GM12878 (cell line): ENCODE measurements around the gene REPIN1. TPM values are rescaled to one million over a fixed set of nuclear protein-coding genes. Genes with fewer than 3 reads are reported as not detected.

ENCODE experiments used
- CHD2 ChIP-seq: IDR thresholded peaks from 2 replicates; pipeline ENCODE4 v1.6.1; 2011; ENCODE audit warnings: low read depth, low read length, improper control_type of control experiment, borderline replicate concordance
- CREM ChIP-seq: IDR thresholded peaks from 2 replicates; pipeline ENCODE4 v1.6.1; 2014; ENCODE audit warnings: antibody characterized with exemption, low read depth
- DPF2 ChIP-seq: fragments of 450-650 bp; IDR thresholded peaks from 2 replicates; pipeline ENCODE4 v1.6.1; 2017; ENCODE audit warnings: mild to moderate bottlenecking
- GABPA ChIP-seq: IDR thresholded peaks from 2 replicates; pipeline ENCODE4 v1.6.1; 2014; ENCODE audit warnings: antibody characterized with exemption, low read depth, mild to moderate bottlenecking, inconsistent platforms
- POU2F2 ChIP-seq: IDR thresholded peaks from 3 replicates; pipeline ENCODE4 v1.6.1; 2011; ENCODE audit warnings: low read depth, mild to moderate bottlenecking, low read length, borderline replicate concordance
- TCF12 ChIP-seq: IDR thresholded peaks from 2 replicates; pipeline ENCODE4 v1.6.1; 2011; ENCODE audit warnings: low read depth, mild to moderate bottlenecking, low read length
- ZSCAN29 ChIP-seq: fragments of 450-650 bp; IDR thresholded peaks from 2 replicates; pipeline ENCODE4 v1.6.1; 2017; ENCODE audit warnings: mild to moderate bottlenecking, moderate library complexity
- polyA plus RNA-seq, 11 experiments: library from polyadenylated mRNA; depleted of rRNA in 4 of 11; unstranded in 6 of 11; stranded (reverse) in 5 of 11; fragments of >200 nt; fragmentation: Nextera tagmentation in 4 of 11; fragmentation: Illumina TruSeq in 1 of 11; extraction: Ambion mirVana in 4 of 11; extraction: Trizol in 1 of 11; gene quantifications; 1 replicate in 1 of 11; 2 replicates in 10 of 11; pipeline versions ENCODE4 v1.2.1 to v1.2.3, GENCODE V29; 2011 to 2016; ENCODE audit warnings: inconsistent platforms in 2 of 11, missing spikeins in 2 of 11, low read depth in 1 of 11
- total RNA-seq, 4 experiments: library from RNA; depleted of rRNA in 3 of 4; stranded (reverse); fragments of >200 nt in 3 of 4; fragmentation: Illumina TruSeq in 1 of 4; extraction: Trizol in 1 of 4; gene quantifications; 2 replicates each; pipeline versions ENCODE4 v1.2.1 to v1.2.3, GENCODE V29; 2013 to 2021
- TF ChIP-seq, protein P1 (sequence below): fragments of 450-650 bp; IDR thresholded peaks from 2 replicates; pipeline ENCODE4 v1.6.1; 2016; ENCODE audit warnings: mild to moderate bottlenecking, moderate library complexity, borderline replicate concordance
- TF ChIP-seq, protein P2 (sequence below): IDR thresholded peaks from 2 replicates; pipeline ENCODE4 v1.6.1; 2012; ENCODE audit warnings: low read length, inconsistent platforms
- TF ChIP-seq, protein P3 (sequence below): fragments of 450-650 bp; IDR thresholded peaks from 2 replicates; pipeline ENCODE4 v1.6.1; 2016; ENCODE audit warnings: mild to moderate bottlenecking
- TF ChIP-seq, protein P4 (sequence below): fragments of 450-650 bp; IDR thresholded peaks from 2 replicates; pipeline ENCODE4 v1.6.1; 2017; ENCODE audit warnings: borderline replicate concordance
- TF ChIP-seq, protein P5 (sequence below): IDR thresholded peaks from 2 replicates; pipeline ENCODE4 v1.6.1; 2012; ENCODE audit warnings: improper control_type of control experiment, low read depth, low read length; ENCODE audit not compliant: insufficient replicate concordance
- TF ChIP-seq, protein P6 (sequence below): IDR thresholded peaks from 2 replicates; pipeline ENCODE4 v1.6.1; 2012; ENCODE audit warnings: low read depth, low read length, improper control_type of control experiment

Gene REPIN1
- total and polyA plus RNA-seq, 10 of the 15 experiments (the other 5 are each of a cell fraction or from before 2014, with no cell fraction given) = 5.1 to 172 (median 76.9) TPM

DNA sequence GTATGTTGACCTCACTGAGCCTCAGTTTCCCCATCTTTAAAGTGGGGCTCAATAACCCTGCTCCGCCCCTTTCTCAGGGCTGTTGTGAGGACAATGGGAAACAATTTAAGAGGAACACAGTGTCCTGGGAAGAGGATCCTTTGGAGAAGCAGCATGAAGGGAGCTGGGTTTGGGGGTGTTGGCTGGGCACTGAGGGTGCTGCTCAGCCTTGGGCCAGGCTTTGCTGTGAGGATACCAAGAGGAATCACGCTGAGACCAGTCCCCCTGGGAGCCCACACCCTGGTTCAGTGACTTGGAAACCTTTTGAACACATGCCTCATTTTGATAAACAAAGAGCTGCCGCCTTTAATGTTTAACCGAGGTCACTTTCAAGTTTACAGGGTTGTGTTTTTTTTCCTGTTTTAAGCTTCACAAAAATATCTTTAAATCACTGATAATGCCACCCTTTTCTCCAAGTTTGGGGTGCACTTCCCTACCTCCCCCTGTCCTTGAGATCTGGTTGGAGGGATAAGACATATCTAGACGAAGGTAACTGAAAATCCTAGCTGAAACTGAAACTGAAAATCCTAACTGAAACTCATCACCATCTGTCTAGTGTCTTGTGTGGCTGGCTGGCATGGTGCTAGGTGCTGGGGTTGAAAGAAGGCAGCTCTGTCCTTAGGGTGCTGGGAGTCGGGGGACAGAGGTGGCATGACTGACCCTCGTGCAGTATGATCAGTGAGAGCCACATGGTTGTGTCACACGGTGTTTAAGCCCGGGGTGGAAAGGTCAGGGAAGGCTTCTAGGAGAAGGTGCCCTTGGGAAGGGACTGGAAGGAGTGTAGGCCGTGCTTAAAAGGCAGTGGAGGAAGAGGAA, 38.2 kb downstream of the REPIN1 start (continued):
- TF ChIP-seq, protein P1, sequence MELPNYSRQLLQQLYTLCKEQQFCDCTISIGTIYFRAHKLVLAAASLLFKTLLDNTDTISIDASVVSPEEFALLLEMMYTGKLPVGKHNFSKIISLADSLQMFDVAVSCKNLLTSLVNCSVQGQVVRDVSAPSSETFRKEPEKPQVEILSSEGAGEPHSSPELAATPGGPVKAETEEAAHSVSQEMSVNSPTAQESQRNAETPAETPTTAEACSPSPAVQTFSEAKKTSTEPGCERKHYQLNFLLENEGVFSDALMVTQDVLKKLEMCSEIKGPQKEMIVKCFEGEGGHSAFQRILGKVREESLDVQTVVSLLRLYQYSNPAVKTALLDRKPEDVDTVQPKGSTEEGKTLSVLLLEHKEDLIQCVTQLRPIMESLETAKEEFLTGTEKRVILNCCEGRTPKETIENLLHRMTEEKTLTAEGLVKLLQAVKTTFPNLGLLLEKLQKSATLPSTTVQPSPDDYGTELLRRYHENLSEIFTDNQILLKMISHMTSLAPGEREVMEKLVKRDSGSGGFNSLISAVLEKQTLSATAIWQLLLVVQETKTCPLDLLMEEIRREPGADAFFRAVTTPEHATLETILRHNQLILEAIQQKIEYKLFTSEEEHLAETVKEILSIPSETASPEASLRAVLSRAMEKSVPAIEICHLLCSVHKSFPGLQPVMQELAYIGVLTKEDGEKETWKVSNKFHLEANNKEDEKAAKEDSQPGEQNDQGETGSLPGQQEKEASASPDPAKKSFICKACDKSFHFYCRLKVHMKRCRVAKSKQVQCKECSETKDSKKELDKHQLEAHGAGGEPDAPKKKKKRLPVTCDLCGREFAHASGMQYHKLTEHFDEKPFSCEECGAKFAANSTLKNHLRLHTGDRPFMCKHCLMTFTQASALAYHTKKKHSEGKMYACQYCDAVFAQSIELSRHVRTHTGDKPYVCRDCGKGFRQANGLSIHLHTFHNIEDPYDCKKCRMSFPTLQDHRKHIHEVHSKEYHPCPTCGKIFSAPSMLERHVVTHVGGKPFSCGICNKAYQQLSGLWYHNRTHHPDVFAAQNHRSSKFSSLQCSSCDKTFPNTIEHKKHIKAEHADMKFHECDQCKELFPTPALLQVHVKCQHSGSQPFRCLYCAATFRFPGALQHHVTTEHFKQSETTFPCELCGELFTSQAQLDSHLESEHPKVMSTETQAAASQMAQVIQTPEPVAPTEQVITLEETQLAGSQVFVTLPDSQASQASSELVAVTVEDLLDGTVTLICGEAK = no peak
- TF ChIP-seq, protein P2, sequence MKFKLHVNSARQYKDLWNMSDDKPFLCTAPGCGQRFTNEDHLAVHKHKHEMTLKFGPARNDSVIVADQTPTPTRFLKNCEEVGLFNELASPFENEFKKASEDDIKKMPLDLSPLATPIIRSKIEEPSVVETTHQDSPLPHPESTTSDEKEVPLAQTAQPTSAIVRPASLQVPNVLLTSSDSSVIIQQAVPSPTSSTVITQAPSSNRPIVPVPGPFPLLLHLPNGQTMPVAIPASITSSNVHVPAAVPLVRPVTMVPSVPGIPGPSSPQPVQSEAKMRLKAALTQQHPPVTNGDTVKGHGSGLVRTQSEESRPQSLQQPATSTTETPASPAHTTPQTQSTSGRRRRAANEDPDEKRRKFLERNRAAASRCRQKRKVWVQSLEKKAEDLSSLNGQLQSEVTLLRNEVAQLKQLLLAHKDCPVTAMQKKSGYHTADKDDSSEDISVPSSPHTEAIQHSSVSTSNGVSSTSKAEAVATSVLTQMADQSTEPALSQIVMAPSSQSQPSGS = no peak
- TF ChIP-seq, protein P3, sequence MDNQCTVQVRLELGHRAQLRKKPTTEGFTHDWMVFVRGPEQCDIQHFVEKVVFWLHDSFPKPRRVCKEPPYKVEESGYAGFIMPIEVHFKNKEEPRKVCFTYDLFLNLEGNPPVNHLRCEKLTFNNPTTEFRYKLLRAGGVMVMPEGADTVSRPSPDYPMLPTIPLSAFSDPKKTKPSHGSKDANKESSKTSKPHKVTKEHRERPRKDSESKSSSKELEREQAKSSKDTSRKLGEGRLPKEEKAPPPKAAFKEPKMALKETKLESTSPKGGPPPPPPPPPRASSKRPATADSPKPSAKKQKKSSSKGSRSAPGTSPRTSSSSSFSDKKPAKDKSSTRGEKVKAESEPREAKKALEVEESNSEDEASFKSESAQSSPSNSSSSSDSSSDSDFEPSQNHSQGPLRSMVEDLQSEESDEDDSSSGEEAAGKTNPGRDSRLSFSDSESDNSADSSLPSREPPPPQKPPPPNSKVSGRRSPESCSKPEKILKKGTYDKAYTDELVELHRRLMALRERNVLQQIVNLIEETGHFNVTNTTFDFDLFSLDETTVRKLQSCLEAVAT = peak; percentile 59
- TF ChIP-seq ZSCAN29 (no peak), CHD2 (no peak), GABPA (no peak), TCF12 (peak; percentile 83), POU2F2 (no peak), DPF2 (peak; percentile 74), CREM (no peak; the same call in 1 of the 2 replicates)
- TF ChIP-seq, protein P4, sequence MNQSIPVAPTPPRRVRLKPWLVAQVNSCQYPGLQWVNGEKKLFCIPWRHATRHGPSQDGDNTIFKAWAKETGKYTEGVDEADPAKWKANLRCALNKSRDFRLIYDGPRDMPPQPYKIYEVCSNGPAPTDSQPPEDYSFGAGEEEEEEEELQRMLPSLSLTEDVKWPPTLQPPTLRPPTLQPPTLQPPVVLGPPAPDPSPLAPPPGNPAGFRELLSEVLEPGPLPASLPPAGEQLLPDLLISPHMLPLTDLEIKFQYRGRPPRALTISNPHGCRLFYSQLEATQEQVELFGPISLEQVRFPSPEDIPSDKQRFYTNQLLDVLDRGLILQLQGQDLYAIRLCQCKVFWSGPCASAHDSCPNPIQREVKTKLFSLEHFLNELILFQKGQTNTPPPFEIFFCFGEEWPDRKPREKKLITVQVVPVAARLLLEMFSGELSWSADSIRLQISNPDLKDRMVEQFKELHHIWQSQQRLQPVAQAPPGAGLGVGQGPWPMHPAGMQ = no peak
- TF ChIP-seq, protein P5, sequence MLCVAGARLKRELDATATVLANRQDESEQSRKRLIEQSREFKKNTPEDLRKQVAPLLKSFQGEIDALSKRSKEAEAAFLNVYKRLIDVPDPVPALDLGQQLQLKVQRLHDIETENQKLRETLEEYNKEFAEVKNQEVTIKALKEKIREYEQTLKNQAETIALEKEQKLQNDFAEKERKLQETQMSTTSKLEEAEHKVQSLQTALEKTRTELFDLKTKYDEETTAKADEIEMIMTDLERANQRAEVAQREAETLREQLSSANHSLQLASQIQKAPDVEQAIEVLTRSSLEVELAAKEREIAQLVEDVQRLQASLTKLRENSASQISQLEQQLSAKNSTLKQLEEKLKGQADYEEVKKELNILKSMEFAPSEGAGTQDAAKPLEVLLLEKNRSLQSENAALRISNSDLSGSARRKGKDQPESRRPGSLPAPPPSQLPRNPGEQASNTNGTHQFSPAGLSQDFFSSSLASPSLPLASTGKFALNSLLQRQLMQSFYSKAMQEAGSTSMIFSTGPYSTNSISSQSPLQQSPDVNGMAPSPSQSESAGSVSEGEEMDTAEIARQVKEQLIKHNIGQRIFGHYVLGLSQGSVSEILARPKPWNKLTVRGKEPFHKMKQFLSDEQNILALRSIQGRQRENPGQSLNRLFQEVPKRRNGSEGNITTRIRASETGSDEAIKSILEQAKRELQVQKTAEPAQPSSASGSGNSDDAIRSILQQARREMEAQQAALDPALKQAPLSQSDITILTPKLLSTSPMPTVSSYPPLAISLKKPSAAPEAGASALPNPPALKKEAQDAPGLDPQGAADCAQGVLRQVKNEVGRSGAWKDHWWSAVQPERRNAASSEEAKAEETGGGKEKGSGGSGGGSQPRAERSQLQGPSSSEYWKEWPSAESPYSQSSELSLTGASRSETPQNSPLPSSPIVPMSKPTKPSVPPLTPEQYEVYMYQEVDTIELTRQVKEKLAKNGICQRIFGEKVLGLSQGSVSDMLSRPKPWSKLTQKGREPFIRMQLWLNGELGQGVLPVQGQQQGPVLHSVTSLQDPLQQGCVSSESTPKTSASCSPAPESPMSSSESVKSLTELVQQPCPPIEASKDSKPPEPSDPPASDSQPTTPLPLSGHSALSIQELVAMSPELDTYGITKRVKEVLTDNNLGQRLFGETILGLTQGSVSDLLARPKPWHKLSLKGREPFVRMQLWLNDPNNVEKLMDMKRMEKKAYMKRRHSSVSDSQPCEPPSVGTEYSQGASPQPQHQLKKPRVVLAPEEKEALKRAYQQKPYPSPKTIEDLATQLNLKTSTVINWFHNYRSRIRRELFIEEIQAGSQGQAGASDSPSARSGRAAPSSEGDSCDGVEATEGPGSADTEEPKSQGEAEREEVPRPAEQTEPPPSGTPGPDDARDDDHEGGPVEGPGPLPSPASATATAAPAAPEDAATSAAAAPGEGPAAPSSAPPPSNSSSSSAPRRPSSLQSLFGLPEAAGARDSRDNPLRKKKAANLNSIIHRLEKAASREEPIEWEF = no peak
- TF ChIP-seq, protein P6, sequence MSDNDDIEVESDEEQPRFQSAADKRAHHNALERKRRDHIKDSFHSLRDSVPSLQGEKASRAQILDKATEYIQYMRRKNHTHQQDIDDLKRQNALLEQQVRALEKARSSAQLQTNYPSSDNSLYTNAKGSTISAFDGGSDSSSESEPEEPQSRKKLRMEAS = no peak
